Measurements from ENCODE around the gene PSKH1.

Gene PSKH1

DNA sequence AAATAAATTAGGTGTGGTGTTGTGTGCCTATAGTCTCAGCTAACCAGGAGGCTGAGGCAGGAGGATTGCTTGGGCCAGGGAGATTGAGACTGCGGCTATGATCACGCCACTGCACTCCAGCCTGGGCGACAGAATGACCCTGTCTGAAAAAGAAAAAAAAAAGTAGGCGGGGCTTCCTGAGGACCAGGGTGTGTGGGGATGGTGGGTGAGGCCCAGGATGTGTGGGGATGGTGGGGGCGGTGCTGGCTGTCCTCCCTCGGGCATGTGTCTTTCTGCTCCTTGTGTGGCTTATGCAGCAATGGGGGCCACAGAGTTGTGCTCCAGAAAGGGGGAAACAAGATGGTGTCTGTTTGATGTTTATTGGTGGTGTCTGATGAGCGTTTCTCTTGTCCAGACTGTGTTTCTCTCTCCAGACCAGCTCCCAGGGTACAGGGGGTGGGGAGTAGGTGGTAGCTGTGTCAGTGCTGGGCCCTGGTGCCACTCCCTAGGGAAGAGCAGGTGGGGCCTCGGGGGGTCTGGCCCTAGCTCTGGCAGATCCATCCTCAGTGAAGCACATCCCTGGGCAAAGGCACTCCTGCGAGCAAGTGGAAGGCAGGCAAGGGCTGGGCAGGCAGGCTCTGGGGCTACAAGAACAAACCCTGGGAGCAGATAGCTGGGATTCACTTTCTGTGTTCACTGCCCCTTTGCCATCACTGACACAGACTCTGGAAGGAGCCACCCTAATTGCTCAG is 48.6 kb downstream of the PSKH1 start:
- DNase-seq (ENCODE audit: low read depth) = no peak

DNA sequence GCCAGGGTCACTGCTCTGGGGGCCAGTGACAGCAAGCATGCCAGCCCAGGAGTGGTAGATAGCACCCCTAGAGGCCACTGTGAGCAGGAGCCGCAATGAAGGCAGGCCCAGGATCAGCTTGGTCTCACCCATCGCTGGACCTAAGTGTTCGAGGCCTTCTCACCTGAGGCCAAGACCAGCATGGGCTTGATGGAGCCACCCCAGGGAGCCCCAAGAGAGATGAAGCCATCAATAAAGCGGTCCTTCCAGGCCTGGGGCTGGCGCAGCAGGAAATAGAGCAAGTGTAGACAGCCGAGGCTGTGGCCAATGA is 49.1 kb downstream of the PSKH1 start:
- DNase-seq (ENCODE audit: low read depth) = no peak

DNA sequence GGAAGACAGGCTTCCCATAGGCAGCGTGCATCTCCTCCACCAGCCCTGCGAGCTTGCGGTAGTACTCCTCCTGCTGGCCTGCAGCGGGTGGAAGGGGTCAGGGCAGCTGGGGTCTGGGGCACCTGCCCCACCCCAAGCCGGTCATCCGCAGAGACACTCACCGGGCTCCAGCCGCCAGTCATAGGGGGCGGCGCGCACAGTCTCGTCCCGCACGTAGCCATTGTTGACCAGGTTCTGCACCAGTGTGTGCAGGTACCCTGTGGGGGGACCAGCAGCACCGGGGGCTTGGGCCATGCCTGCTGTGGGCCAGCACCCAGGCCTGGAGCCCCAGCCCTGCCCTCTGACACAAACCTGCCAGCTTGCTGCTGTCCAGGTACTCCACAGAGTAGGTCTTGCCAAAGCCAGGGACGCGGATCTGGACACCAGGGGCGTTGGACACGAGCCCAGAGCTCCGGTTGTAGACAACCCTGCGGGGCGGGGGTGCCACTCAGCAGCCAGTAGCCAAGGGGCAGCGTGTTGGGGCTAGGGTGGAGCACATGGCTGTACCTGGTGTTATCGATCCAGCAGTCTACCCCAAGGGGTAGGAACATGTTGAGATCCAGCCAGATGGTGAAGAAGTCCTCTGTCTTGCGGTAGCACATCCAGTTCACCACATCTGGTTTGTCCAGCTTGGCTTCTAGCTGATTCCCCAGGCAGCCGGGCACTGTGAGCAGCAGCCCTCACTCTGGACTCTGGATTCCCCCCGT is 49.6 kb downstream of the PSKH1 start:
- DNase-seq (ENCODE audit: low read depth) = no peak

DNA sequence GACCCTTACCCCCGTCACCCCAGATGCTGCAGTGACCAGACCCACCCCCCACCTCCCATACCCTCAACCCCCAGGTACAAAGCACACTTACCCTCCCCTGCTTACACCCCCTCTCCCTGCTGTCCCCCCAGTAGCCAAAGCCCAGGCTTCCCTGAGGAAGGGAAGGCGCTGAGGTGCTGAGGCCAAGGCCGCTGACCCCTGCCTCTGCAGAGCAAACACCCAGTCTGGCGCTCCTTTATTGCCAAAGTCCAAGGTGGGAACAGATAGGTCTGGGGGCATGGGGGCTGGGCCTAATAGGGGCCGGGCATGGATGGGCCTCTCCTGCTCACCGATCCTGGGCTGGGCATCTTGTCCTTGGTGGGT is 50.2 kb downstream of the PSKH1 start:
- DNase-seq (ENCODE audit: low read depth) = no peak

DNA sequence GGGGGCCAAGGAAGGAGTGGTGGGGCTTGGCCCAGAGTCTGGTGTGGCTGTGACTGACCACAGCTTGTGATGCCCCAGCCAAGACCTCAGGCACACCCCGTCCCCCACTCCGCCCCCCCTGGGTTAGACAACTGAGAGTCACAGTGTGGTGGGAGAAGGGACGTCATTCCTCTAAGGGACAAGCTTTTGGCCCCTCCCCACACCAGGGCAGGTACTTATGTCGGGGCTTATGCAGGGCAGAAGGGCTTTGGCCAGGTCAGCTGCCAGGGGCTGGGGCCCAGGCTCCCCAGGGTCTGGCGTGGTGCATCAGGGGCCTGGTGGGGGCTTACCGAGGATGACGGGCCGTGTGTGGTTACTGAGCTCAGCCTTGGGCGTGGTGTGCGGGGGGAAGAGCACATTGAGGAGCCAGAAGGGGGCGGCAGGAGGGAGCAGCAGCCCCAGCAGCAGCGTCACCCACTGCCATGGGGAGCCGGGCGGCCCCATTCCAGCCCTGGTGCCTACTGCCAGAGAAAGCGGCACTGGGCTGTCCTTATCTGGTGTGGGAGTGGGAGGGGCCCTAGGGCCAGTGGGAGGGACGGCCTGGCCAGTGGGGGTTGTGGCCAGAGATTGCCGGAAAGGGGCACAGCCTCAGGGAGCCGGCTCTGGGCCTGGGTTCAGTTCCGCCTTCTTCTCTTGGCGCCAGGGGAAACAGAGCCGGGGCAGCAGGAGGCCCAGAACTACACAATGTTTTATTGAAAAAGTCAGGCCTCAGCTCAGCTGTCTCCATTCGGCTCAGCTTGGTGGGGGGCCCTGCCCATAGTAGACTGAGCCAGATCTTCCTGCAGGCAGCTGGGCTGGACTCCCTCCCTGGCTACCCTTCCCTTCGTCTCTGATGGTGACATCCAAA is 50.8 kb downstream of the PSKH1 start, which contains the start of gene LCAT:
Gene LCAT, minus strand, starts transcription at position 502 of the 886 bp plus-strand sequence. Its CDS starts 19 bp downstream, at position 483.
- no peak for DNase-seq (ENCODE audit: low read depth)

DNA sequence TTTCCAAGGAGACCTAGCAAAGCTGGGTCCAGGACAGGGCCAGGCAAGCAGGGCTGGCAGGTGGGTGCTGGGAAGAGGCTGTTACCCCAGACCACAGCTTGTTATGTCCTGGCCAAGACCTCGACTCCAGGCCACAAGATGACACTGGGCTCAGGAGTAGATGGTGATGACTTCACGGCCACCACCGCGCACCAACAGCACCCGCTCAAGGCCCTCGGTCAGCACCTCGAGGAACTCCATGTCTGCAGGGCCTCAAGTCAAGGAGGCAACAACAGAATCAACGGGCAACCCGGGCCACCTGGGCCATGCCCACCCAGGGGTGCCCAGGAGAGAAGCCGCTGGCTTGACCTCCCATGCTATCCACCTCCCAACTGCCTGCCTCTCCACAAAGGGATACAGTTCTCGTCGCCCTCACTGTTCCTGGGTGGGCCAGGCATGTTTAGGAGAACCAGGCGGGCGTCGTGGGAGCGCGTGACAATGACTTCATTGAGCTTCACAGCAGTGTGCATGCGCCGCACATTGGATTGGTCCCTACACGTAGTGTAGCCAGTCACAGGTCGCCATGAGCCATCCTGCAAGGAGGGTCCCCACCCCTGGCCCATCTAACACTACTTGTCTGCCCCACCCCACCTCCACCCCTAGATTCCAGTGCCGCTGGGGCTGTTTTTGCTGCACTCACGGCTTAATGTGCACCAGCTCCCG is 51.8 kb downstream of the PSKH1 start:
- DNase-seq (ENCODE audit: low read depth) = no peak

DNA sequence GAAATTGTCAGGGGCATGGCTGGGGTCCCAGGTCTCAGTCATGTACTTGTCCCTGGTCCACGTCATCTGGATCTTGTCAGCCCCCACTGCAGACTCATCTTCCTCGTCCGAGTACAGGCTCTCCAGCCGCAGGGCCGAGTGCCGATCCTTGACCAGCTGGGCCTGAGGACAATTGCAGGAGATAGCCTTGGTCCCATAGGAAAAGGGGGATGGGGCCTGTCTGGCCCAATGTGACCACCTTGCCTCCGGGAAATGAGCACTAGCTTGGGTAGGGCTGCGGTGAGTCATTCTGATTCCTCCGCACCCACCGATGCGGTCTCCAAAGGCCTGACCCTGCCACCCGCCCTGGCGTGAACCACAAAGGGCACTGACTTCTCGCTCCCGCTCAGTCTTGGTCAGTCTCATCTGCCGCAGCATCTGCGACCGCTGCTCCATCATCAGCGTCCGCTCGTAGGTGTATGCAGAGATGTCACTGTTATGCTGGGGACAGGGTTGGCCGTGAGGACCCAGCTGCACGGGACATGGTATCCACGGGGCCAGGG is 52.4 kb downstream of the PSKH1 start:
- DNase-seq (ENCODE audit: low read depth) = no peak

DNA sequence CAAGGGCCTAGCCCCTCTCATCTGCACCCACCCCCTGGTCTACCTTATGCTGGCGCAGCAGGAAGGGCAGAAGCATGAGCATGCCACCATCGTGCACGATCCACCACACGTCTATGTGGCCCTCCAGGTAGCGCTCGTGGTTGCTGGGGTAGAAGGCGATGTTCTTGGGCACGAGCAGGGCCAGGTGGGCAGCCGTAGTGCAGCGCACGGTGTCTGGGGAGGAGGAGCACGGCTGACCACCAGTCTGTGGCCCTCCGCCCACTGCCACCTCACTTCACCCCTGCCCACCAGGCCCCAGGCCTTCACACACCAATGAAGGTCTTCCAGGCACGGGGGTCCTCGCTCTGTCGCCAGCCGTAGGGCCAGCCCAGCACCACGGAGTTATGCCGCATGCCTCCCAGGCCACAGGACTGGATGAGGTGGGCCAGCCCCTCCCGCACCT is 53.1 kb downstream of the PSKH1 start:
- no peak for DNase-seq (ENCODE audit: low read depth)

DNA sequence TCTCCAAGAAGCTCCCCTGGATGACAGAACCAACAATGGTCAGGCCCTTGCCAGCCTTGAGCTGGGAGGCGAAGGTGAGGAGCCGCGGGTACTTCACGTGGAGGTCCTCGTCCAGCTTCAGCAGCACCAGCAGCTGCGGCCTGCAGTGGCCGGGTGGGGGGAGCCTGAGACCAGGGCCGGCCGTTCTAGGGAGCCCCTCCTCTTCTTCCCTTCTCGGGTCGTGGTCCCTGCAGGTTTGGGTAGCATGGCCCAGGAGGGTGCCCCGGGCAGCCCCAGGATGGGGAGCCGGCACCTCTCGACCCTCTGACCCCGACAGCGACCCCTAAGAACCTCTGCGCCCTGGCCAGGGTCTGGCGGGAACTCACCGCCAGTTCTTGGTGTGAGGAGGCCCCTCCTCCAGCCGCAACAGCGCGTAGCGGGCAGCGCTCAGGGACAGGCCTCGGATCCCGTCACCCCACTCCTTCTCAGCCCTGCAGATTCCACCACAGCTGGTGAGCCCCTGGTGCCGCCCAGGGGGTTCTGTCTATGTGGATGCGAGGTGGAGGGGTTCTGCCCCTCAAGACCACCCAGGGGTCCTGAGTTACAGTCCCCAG is 54.0 kb downstream of the PSKH1 start:
- no peak for DNase-seq (ENCODE audit: low read depth)

DNA sequence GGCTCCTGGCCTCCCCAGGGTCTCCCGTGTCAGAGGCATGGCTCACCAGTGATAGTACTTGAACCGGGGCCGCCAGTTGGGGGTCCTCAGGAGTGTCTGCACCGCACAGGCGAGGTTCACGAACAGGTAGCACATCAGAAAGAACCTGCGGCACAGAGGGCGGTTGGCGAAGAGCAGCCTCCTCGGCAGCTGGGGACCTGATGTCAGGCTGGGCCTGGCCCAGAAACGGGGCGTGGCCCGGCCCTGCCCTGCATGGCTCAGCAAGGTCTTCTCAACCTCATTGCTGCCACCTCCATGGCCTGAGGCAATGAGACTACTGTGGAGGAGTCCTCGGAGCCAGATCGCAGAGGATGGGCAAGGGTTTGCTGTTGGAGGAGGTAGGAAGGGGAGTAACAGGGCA is 55.0 kb downstream of the PSKH1 start:
- DNase-seq (ENCODE audit: low read depth) = no peak

DNA sequence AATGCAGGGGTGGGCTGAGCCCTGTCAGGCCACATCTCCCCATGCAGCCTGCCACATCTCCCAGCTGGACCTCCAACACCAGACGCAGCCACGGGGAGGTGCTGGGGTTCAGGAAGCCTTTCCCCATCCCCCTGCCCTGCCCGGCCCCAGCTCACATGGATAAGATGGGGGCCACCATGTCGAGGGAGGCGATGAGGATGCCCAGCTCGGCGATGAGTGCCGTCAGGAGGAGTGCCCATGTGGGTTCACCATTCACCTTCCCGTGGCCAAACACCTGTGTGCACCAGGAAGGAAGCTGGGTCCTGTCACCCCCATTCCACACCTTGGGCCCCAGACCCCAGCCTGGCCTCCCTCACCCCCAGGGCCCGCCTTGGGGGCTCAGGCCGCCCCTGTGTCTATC is 56.6 kb downstream of the PSKH1 start:
- no peak for DNase-seq (ENCODE audit: low read depth)

DNA sequence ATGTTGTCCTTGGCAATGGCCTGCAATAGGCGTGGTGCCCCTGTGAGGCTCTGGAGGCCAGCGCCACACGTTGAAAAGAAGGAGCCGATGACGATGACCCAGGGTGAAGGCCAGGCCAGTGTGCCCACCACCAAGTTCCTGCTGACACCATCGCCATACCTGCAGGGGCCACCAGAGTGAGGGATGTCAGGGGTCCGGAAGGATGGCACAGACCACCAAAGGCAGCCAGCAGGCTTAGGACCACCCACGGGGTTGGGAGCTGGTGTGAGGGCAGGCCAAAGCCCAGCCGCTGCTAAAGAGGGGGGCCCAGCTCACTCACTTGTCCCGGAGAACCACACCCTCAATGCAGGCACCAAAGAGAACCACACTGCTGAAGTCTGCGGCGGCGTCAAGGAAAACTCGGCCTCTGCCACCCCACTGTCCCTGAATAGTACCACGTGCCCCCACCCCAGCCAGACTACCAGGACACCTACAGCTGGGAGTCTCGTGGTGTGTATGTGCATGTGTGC is 57.3 kb downstream of the PSKH1 start:
- DNase-seq (ENCODE audit: low read depth) = no peak

DNA sequence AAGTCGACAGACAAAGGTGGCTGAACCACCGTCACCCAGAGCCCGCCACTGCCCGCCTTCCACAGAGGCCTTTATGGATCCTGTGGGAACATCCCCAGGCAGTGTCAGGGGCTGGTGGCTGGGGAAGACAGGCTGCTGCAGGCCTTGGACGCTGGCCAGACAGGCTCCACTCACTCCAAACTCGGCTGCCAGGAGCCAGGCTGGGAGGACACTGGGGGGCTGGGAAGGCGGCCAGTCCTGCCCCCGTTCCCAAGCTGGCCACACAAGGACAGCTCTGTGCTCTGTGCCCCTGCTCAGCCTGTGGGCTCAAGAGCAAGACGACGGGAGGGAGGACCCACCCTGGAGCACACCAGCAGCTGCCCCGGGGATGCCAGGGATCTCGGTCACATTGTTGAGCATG is 58.4 kb downstream of the PSKH1 start:
- no peak for DNase-seq (ENCODE audit: low read depth)

DNA sequence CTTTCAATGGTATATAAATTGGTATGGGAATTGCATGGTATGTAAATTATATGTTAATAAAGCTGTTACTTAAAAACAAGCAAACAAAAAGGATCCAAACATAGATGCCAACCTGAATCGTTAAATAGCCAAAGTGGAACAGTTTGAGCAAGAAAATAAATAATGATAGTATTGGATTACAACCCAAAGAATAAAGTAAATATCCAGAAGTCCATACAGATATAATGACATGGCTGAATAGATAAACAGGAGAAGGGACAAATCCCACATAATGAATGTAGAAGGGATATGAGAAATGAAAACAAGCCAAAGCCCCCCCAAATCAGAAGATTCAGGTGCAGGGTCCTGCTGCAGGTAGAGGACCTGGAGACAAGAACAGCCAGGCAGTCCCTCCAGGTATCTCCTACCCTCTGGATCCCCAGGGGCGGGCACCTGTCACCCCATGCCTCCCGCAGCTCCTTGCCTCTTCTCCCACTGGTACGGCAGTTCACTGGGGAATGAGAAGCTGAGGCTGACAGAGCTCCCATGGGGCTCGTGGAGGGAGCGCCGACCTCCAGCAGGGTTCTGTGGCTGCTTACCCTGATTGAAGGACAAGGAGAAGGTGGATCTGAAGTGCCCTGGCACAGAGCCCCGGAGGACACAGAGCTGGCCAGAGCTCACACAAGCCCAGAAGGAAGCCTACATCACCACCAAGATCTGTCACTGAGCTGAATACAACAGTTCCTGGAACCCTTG is 60.8 kb downstream of the PSKH1 start:
- no peak for DNase-seq (ENCODE audit: low read depth)

DNA sequence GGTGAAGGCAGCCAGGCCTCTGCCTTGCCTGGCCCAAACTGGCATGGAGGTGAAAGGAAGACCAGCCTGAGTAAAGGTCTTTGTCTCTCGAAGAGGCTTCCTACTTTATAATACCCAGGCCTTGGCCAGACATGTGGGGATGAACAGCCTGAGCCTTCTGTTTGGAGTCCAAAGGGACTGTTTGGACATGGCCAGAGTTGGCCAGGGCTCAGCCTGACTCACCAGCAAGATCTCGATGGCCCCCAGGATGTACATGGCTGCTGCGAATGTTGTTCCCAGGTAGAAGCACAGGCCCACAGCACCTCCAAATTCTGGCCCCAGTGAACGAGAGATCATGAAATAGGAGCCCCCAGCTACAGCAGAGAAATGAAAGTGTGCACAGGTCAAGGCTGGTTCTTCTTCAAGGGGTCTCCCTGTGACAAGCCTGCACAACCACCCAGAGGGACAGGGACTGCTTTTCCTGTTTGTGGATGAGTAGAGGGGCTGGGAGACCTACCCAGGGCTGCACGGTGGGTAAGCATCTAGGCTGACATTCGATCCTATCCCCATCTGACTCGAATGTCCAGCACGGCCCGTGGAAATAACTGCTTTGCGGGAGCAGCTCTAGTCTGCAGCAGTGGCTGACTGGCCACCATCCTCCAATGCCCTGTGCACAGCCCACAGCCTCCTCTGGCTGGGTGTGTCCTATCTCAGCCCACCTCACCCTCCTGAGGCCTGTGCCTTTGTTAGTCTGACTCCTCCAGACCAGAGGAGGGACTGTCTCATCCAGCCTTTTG is 61.6 kb downstream of the PSKH1 start:
- no peak for DNase-seq (ENCODE audit: low read depth)

DNA sequence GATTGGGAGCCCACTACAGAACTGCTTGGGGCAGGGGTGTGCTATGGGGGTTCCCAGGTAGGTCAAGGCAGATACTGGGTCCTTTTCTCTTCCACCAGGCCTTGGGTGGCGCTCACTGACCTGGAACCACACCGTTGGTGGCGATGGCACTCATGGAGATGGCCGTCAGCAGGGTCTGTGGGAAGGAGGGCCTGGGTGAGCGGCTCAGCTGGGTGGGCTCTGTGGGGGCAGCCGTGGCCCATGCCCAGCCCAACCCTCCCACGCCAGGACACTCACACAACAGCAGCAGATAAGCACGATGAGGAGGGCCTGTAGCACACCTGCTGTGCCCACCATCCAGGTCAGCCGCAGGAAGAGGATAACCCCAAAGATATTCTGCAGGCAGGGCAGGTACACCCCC is 64.6 kb downstream of the PSKH1 start:
- no peak for DNase-seq (ENCODE audit: low read depth)

DNA sequence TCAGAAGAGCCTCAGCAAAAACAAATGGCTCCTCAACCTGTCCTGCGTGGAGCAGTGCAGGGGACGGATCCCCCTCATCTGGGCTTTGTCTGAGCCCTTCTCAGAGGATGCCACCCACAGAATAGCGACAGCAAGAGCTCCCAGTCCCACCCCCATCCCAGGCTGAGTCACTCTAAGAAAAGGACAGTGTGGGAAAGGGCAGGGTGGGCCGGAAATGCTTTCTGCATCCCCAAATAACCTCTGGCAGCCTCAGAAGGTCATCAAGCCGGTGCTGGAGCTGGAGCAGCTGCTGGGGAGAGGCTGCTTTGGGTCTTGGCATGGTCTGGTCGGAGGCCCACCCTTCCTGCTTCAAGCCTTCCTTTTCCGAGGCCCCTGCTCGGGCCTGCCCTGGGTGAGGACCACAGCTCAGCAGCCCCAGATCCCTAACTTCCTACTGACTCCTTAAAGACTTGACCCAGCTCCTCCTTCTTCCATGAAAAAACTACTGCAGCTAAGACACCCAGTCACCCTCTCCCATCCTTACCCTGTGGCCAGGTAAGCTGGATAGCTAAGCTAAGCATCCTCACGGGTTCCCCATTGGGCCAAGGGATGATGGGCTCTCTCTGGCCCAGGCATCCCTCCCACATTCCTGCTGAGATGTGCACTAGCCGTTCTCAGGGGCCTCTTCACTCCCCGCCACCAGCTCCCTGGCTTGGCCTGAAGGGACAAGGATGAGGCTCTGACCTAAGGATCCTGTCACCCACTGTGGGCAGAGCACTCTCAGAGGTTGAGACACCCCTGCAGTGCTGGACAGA is 66.7 kb downstream of the PSKH1 start:
- DNase-seq (ENCODE audit: low read depth) = no peak

DNA sequence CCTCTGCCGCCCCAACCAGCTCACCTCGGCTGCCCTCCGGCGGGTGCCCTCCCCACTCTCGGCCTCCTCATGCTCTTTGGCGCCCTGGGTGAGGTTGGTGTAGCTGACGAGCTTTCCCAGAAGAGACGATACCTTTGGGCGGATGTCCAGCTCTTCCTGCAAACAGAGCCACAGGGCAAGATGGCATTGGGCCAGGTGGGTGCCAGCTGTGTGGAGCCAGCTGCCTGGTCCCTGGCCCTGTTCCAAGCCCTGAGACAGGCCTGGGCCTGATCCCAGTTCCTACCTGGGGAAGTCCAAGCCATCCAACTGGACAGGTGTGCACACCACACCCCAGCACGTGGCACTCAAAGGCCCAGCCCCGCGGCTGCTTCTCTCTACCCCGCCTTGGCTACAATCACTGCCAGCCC is 68.5 kb downstream of the PSKH1 start:
- no peak for DNase-seq (ENCODE audit: low read depth)

DNA sequence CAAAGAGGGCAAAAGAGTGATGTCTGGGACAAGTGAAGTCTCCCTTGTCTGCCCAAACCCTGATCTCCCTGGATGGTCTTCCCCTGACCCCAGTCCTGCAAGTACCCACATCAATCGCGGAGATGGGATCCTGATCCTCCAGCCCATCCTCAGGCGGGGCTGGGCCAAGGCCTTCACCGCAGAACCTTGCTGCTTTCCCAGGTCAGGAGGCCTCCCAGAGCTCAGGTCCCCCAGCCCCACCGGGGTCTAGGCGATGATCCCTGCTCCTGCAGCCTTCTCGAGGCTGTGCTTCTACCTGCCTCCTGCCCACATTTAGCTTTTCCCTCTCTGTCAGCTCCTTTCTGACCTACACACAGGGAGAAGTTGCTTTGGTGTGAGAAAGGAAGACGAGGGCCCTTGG is 69.1 kb downstream of the PSKH1 start:
- DNase-seq (ENCODE audit: low read depth) = no peak

All from activated T-cell treated with anti-CD3 and anti-CD28 coated beads for 1 hour (primary cell).